ENCODE measurements around the gene BCL6. TPM values are rescaled to one million over a fixed set of nuclear protein-coding genes. Genes with fewer than 3 reads are reported as not detected.

BCL6 gene
- total RNA-seq, 1 donor from 2014 or later: 2.5 TPM

- Mint-ChIP-seq H3K9me3 (ENCODE audit: unreplicated experiment) (no peaks in the 10 kb centered on the region), H3K36me3 (ENCODE audit: unreplicated experiment) (no peaks in the 10 kb centered on the region), H3K4me3 (ENCODE audit: unreplicated experiment) (no peak overlapping the region), H3K4me1 (ENCODE audit: low read depth, unreplicated experiment) (no peaks in the 10 kb centered on the region), H3K27me3 (ENCODE audit: unreplicated experiment) (no peaks in the 10 kb centered on the region), H3K27ac (ENCODE audit: unreplicated experiment) (no peak overlapping the region)
- TF ChIP-seq CTCF (IDR thresholded peaks at IDR 0.05; ENCODE audit: partially characterized antibody, unreplicated experiment): no peak
- DNase-seq: no peak
These were observed 32.2 kb upstream of the BCL6 start for GRCh38 chr3:187777331-187777941.

- Mint-ChIP-seq H3K9me3 (ENCODE audit: unreplicated experiment) (no peaks in the 10 kb centered on the region), H3K27me3 (ENCODE audit: unreplicated experiment) (no peaks in the 10 kb centered on the region), H3K27ac (ENCODE audit: unreplicated experiment) (no peak overlapping the region), H3K4me3 (ENCODE audit: unreplicated experiment) (no peak overlapping the region), H3K36me3 (ENCODE audit: unreplicated experiment) (no peaks in the 10 kb centered on the region), H3K4me1 (ENCODE audit: low read depth, unreplicated experiment) (no peaks in the 10 kb centered on the region)
- DNase-seq: no peak
- no peak for TF ChIP-seq CTCF (IDR thresholded peaks at IDR 0.05; ENCODE audit: partially characterized antibody, unreplicated experiment)
These were observed 30.3 kb upstream of the BCL6 start for GRCh38 chr3:187775549-187775948.

- DNase-seq: no peak
- Mint-ChIP-seq H3K27ac (ENCODE audit: unreplicated experiment) (no peak overlapping the region), H3K9me3 (ENCODE audit: unreplicated experiment) (no peaks in the 10 kb centered on the region), H3K4me1 (ENCODE audit: low read depth, unreplicated experiment) (no peaks in the 10 kb centered on the region), H3K27me3 (ENCODE audit: unreplicated experiment) (no peaks in the 10 kb centered on the region), H3K36me3 (ENCODE audit: unreplicated experiment) (no peaks in the 10 kb centered on the region), H3K4me3 (ENCODE audit: unreplicated experiment) (no peak overlapping the region)
- TF ChIP-seq CTCF (IDR thresholded peaks at IDR 0.05; ENCODE audit: partially characterized antibody, unreplicated experiment): no peak
These were observed 29.0 kb upstream of the BCL6 start for GRCh38 chr3:187774185-187774789.

GRCh38 chr3:187773233-187774184 lies 28.2 kb upstream of the BCL6 start:
- no peak overlapping the region for H3K4me3 Mint-ChIP-seq (ENCODE audit: unreplicated experiment)
- no peak overlapping the region for H3K27ac Mint-ChIP-seq (ENCODE audit: unreplicated experiment)
- H3K36me3 Mint-ChIP-seq (ENCODE audit: unreplicated experiment): no peaks in the 10 kb centered on the region
- H3K4me1 Mint-ChIP-seq (ENCODE audit: low read depth, unreplicated experiment): no peaks in the 10 kb centered on the region
- no peaks in the 10 kb centered on the region for H3K27me3 Mint-ChIP-seq (ENCODE audit: unreplicated experiment)
- no peak for TF ChIP-seq CTCF (IDR thresholded peaks at IDR 0.05; ENCODE audit: partially characterized antibody, unreplicated experiment)
- no peak for DNase-seq
- no peaks in the 10 kb centered on the region for H3K9me3 Mint-ChIP-seq (ENCODE audit: unreplicated experiment)
